ENCODE data around the gene DKK2. TPM values are rescaled to one million over a fixed set of nuclear protein-coding genes. Genes with fewer than 3 reads are reported as not detected.
A peak's percentile ranks its signal among the peaks of the same experiment; 100 is the strongest.

Gene DKK2
- polyA plus RNA-seq, 1 of the 3 experiments (the other 2 are of a cell fraction) = 53.1 TPM

GRCh38 chr4:106986486-106986885 lies 49.6 kb downstream of the DKK2 start:
- POLR2A ChIA-PET = no interaction called here
- Histone ChIP-seq H3K9me3 (no peaks in the 10 kb centered on the region), H3K9ac (peak overlapping the region; percentile 6; the same call in 1 of the 2 replicates), H3K79me2 (ENCODE audit: insufficient read depth) (no peaks in the 10 kb centered on the region), H3F3A (replicated peaks; ENCODE audit: insufficient read depth) (peaks cover 12% of the 10 kb centered on the region), H3K27ac (ENCODE audit: low read depth in 2 of 2, low read length in 1 of 2) (peak overlapping the region; percentile 13 to 64), H3K4me3 (ENCODE audit: low read depth in 2 of 2, low read length in 1 of 2) (no peak overlapping the region), H2AFZ (ENCODE audit: low read depth) (0 out of 2 replicates have a peak overlapping the region, but pooled peaks have one; percentile 55), H3K9me2 (no peaks in the 10 kb centered on the region), H3K4me2 (peak overlapping the region; percentile 25; the same call in 1 of the 2 replicates), H3K4me1 (ENCODE audit: control insufficient read depth in 1 of 2, insufficient read depth in 2 of 2, low read depth in 1 of 2, low read length in 1 of 2) (peaks cover 5% of the 10 kb centered on the region in 2 experiments; a peak in 3 of 4 replicates), H4K20me1 (ENCODE audit: insufficient read depth) (no peaks in the 10 kb centered on the region), H3K27me3 (ENCODE audit: insufficient read depth) (no peaks in the 10 kb centered on the region), H3K36me3 (replicated peaks in 1 of 2; ENCODE audit: control insufficient read depth in 1 of 2, insufficient read depth in 2 of 2, low read length in 1 of 2) (peaks cover 0 to 4% of the 10 kb centered on the region in 2 experiments)
- CTCF ChIA-PET = interaction anchor here (1.1 to 1.7 kb wide), 2 partner anchors 48 to 532 kb away, joined by 4 to 8 read pairs; no protein-coding TSS in a partner anchor
- 9% methylated on average over 1 of the region's 1 CpG for WGBS (ENCODE audit: low lambda C conversion rate)
- DNase-seq = peak; percentile 1
- TF ChIP-seq NFIC (IDR thresholded peaks at IDR 0.05; ENCODE audit: borderline replicate concordance) (no peak), IRF3 (IDR thresholded peaks at IDR 0.05; ENCODE audit: low read depth, low read length) (no peak), CHD2 (IDR thresholded peaks at IDR 0.05; ENCODE audit: low read length, partially characterized antibody) (no peak), GABPA (IDR thresholded peaks at IDR 0.05; ENCODE audit: low read depth) (no peak), SMC3 (IDR thresholded peaks at IDR 0.05; ENCODE audit: low read depth, low read length) (no peak), RAD21 (IDR thresholded peaks at IDR 0.05; ENCODE audit: low read length) (no peak), PBX3 (IDR thresholded peaks at IDR 0.05) (peak; percentile 54), FOXM1 (IDR thresholded peaks at IDR 0.05; ENCODE audit: low read depth) (no peak), MAX (IDR thresholded peaks at IDR 0.05; ENCODE audit: low read depth) (0 out of 2 replicates have a peak, but pooled peaks have one; percentile 35), ELF1 (IDR thresholded peaks at IDR 0.05) (no peak), MXI1 (IDR thresholded peaks at IDR 0.05; ENCODE audit: low read depth, low read length) (no peak), GATA2 (CRISPR knock-in tag; IDR thresholded peaks at IDR 0.05) (no peak), EZH2phosphoT487 (IDR thresholded peaks at IDR 0.05; ENCODE audit: borderline replicate concordance, low read depth) (no peak), FOSL2 (IDR thresholded peaks at IDR 0.05; ENCODE audit: borderline replicate concordance, low read depth) (peak; percentile 80), JUND (IDR thresholded peaks at IDR 0.05) (peak; percentile 85), EP300 (IDR thresholded peaks at IDR 0.05; ENCODE audit: borderline replicate concordance in 1 of 2, low read depth in 1 of 2, low read length in 1 of 2) (peak in 1 of 2 experiments; percentile 30; a peak in 2 of 4 replicates), MEF2A (IDR thresholded peaks at IDR 0.05; ENCODE audit: borderline replicate concordance, low read depth) (peak; percentile 29; the same call in 1 of the 2 replicates), SIN3A (IDR thresholded peaks at IDR 0.05; ENCODE audit: borderline replicate concordance, low read depth, low read length) (no peak), RCOR1 (IDR thresholded peaks at IDR 0.05; ENCODE audit: low read length) (no peak), FOXJ3 (CRISPR knock-in tag; IDR thresholded peaks at IDR 0.05) (no peak), TCF12 (IDR thresholded peaks at IDR 0.05) (peak; percentile 94), NRF1 (IDR thresholded peaks at IDR 0.05; ENCODE audit: low read depth, low read length) (no peak)
- TF ChIP-seq, protein P1, sequence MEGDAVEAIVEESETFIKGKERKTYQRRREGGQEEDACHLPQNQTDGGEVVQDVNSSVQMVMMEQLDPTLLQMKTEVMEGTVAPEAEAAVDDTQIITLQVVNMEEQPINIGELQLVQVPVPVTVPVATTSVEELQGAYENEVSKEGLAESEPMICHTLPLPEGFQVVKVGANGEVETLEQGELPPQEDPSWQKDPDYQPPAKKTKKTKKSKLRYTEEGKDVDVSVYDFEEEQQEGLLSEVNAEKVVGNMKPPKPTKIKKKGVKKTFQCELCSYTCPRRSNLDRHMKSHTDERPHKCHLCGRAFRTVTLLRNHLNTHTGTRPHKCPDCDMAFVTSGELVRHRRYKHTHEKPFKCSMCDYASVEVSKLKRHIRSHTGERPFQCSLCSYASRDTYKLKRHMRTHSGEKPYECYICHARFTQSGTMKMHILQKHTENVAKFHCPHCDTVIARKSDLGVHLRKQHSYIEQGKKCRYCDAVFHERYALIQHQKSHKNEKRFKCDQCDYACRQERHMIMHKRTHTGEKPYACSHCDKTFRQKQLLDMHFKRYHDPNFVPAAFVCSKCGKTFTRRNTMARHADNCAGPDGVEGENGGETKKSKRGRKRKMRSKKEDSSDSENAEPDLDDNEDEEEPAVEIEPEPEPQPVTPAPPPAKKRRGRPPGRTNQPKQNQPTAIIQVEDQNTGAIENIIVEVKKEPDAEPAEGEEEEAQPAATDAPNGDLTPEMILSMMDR (IDR thresholded peaks at IDR 0.05) = no peak
- TF ChIP-seq, protein P2, sequence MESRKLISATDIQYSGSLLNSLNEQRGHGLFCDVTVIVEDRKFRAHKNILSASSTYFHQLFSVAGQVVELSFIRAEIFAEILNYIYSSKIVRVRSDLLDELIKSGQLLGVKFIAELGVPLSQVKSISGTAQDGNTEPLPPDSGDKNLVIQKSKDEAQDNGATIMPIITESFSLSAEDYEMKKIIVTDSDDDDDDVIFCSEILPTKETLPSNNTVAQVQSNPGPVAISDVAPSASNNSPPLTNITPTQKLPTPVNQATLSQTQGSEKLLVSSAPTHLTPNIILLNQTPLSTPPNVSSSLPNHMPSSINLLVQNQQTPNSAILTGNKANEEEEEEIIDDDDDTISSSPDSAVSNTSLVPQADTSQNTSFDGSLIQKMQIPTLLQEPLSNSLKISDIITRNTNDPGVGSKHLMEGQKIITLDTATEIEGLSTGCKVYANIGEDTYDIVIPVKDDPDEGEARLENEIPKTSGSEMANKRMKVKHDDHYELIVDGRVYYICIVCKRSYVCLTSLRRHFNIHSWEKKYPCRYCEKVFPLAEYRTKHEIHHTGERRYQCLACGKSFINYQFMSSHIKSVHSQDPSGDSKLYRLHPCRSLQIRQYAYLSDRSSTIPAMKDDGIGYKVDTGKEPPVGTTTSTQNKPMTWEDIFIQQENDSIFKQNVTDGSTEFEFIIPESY (IDR thresholded peaks at IDR 0.05; ENCODE audit: borderline replicate concordance, low read depth) = no peak
- TF ChIP-seq, protein P3, sequence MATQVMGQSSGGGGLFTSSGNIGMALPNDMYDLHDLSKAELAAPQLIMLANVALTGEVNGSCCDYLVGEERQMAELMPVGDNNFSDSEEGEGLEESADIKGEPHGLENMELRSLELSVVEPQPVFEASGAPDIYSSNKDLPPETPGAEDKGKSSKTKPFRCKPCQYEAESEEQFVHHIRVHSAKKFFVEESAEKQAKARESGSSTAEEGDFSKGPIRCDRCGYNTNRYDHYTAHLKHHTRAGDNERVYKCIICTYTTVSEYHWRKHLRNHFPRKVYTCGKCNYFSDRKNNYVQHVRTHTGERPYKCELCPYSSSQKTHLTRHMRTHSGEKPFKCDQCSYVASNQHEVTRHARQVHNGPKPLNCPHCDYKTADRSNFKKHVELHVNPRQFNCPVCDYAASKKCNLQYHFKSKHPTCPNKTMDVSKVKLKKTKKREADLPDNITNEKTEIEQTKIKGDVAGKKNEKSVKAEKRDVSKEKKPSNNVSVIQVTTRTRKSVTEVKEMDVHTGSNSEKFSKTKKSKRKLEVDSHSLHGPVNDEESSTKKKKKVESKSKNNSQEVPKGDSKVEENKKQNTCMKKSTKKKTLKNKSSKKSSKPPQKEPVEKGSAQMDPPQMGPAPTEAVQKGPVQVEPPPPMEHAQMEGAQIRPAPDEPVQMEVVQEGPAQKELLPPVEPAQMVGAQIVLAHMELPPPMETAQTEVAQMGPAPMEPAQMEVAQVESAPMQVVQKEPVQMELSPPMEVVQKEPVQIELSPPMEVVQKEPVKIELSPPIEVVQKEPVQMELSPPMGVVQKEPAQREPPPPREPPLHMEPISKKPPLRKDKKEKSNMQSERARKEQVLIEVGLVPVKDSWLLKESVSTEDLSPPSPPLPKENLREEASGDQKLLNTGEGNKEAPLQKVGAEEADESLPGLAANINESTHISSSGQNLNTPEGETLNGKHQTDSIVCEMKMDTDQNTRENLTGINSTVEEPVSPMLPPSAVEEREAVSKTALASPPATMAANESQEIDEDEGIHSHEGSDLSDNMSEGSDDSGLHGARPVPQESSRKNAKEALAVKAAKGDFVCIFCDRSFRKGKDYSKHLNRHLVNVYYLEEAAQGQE (IDR thresholded peaks at IDR 0.05; ENCODE audit: low read depth, low read length) = no peak
